Naive thymus-derived CD4-positive, alpha-beta T cell (primary cell): ENCODE data around the gene ADAMTS17. TPM values are rescaled to one million over a fixed set of nuclear protein-coding genes. Genes with fewer than 3 reads are reported as not detected.

ENCODE experiments used
- ATAC-seq: fragments of 150-1000 bp; cut with Tn5 transposase; 2 replicates; pipeline ENCODE4 v1.10.0; 2021; ENCODE audit warnings: mild to moderate bottlenecking, moderate library complexity
- CTCF ChIA-PET: fragments of 350-600 bp; sonication (Branson Sonifier 250); formaldehyde crosslinking; loops from one replicate; lab custom pipeline; 2021; ENCODE audit warnings: antibody characterized with exemption; lab: Charles Lee
- POLR2A ChIA-PET: fragments of 350-600 bp; sonication (Branson Sonifier 250); formaldehyde crosslinking; loops from one replicate; lab custom pipeline; 2021; ENCODE audit warnings: antibody characterized with exemption, inconsistent platforms; lab: Charles Lee
- DNase-seq, 9 donors: peaks; one replicate each; pipeline versions ENCODE4 v3.0.0 to v3.0.0-alpha.2; 2020 to 2022; ENCODE audit warnings: mixed read lengths in 1 of 9
- H3K27ac ChIP-seq: one replicate; pipeline ENCODE4 v1.7.0; 2013; ENCODE audit warnings: mild to moderate bottlenecking, low read depth, low read length, moderate library complexity
- H3K27me3 ChIP-seq, 2 donors: one replicate each; pipeline ENCODE4 v1.7.0; 2013; ENCODE audit warnings: low read length in 2 of 2, mild to moderate bottlenecking in 2 of 2, moderate library complexity in 2 of 2; ENCODE audit not compliant: control insufficient read depth in 2 of 2, insufficient read depth in 2 of 2
- H3K36me3 ChIP-seq, 3 experiments: 1 replicate in 2 of 3; 2 replicates in 1 of 3; pipeline ENCODE4 v1.7.0; 2013; ENCODE audit warnings: low read length in 3 of 3, mild to moderate bottlenecking in 3 of 3, moderate library complexity in 1 of 3; ENCODE audit not compliant: insufficient read depth in 3 of 3, control insufficient read depth in 2 of 3
- H3K4me1 ChIP-seq, 2 donors: one replicate each; pipeline ENCODE4 v1.7.0; 2013; ENCODE audit warnings: low read length in 2 of 2, mild to moderate bottlenecking in 2 of 2, moderate library complexity in 1 of 2; ENCODE audit not compliant: control insufficient read depth in 2 of 2, insufficient read depth in 2 of 2
- H3K4me3 ChIP-seq: 2 replicates; pipeline ENCODE4 v1.7.0; 2013; ENCODE audit warnings: mild to moderate bottlenecking, low read length
- H3K9me3 ChIP-seq, 3 experiments: 1 replicate in 2 of 3; 2 replicates in 1 of 3; pipeline ENCODE4 v1.7.0; 2013; ENCODE audit warnings: low read length in 3 of 3; ENCODE audit not compliant: control insufficient read depth in 2 of 3
- H3K27ac Mint-ChIP-seq, 9 donors: one replicate each; pipeline ENCODE4 v1.8.0; 2020 to 2022; ENCODE audit warnings: mixed read lengths in 9 of 9, mild to moderate bottlenecking in 8 of 9, moderate library complexity in 5 of 9, inconsistent platforms in 2 of 9
- H3K27me3 Mint-ChIP-seq, 5 donors: one replicate each; pipeline ENCODE4 v1.8.0; 2021 to 2022; ENCODE audit warnings: mixed read lengths in 5 of 5, mild to moderate bottlenecking in 1 of 5
- H3K36me3 Mint-ChIP-seq, 5 donors: one replicate each; pipeline ENCODE4 v1.8.0; 2020 to 2022; ENCODE audit warnings: mixed read lengths in 5 of 5, mild to moderate bottlenecking in 3 of 5, inconsistent platforms in 1 of 5
- H3K4me1 Mint-ChIP-seq, 7 donors: one replicate each; pipeline ENCODE4 v1.8.0; 2020 to 2022; ENCODE audit warnings: mixed read lengths in 7 of 7, mild to moderate bottlenecking in 3 of 7, inconsistent platforms in 1 of 7
- H3K4me3 Mint-ChIP-seq, 10 donors: one replicate each; pipeline ENCODE4 v1.8.0; 2020 to 2022; ENCODE audit warnings: mild to moderate bottlenecking in 10 of 10, mixed read lengths in 10 of 10, moderate library complexity in 6 of 10, inconsistent platforms in 2 of 10
- H3K9me3 Mint-ChIP-seq, 11 donors: one replicate each; pipeline ENCODE4 v1.8.0; 2020 to 2022; ENCODE audit warnings: mixed read lengths in 11 of 11, mild to moderate bottlenecking in 4 of 11, inconsistent platforms in 1 of 11, moderate library complexity in 1 of 11
- intact Hi-C, 2 donors: fragments of 100-400 bp; cut with micrococcal nuclease; formaldehyde crosslinking; loops; one replicate each; pipeline ENCODE4 v1.15.1; 2023
- polyA plus RNA-seq, 2 donors: library from polyadenylated mRNA; unstranded; fragments of 300-500 nt; fragmentation: Illumina TruSeq; gene quantifications; one replicate each; pipeline ENCODE4 v1.2.3, GENCODE V29; 2021
- total RNA-seq, 6 experiments: library from RNA in 5 of 6; stranded (reverse) in 5 of 6; gene quantifications; 1 replicate in 5 of 6; 2 replicates in 1 of 6; pipeline ENCODE4 v1.2.3 and lab custom pipeline; 2021 to 2026

The ADAMTS17 gene
- total and polyA plus RNA-seq, 7 experiments from 2014 or later = 1.5 to 13.5 (median 3.2) TPM

DNA sequence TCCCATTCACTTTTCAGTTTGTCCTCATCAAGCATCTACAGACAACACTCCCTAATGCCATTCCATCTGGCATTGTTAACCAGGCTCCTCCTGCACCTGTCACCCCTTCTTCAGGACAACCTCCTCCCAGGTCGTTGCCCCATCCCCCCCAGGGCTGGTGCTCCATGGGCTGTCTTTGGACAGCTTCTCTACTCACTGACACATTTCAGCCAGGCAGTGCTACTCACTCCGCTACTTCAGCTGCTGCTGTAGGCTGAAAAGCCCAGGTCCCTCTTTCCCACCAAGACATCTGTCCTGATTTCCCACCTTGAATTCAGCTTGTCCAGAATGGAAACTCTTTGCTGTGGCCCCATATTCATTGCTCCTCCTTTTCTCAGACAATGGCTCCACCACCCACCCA, 61.9 kb downstream of the ADAMTS17 start:
- no peak overlapping the region for H3K27ac ChIP-seq
- no peak for ATAC-seq
- Mint-ChIP-seq H3K27ac (peak overlapping the region in 1 of 9 donors; percentile 71), H3K36me3 (peaks cover 0 to 65% (median 5%) of the 10 kb centered on the region in 5 donors), H3K4me3 (no peak overlapping the region), H3K27me3 (no peaks in the 10 kb centered on the region), H3K9me3 (peaks cover 0 to 4% (median 2%) of the 10 kb centered on the region in 11 donors), H3K4me1 (peaks cover 0 to 7% (median 0%) of the 10 kb centered on the region in 7 donors)
- H3K9me3 ChIP-seq = no peaks in the 10 kb centered on the region
- H3K4me1 ChIP-seq = no peaks in the 10 kb centered on the region
- ChIA-PET POLR2A (no interaction called here), CTCF (no interaction called here)
- no peak overlapping the region for H3K4me3 ChIP-seq
- intact Hi-C loops = no loop called here
- no peaks in the 10 kb centered on the region for H3K27me3 ChIP-seq
- DNase-seq = no peak
- H3K36me3 ChIP-seq = no peaks in the 10 kb centered on the region

DNA sequence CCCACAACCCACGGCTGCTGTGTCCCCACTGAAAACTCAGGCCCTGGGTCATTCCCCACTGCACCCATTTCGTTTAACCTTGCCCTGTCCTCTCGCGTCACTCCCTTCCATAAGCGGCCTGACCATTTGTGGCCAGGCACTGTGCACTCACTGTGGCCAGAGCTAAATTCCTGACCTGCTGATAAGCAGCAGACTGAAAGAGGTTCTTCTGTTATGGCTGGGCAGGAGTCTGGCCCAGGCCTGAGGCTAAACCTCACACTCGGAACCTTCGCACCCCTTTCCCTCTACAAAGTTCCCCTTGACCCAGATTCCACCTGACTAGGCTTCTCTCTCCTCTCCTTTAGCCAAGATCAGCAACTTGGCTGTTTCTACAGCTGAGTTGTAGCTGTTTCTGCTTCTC, 62.3 kb downstream of the ADAMTS17 start:
- DNase-seq = no peak
- no peaks in the 10 kb centered on the region for H3K27me3 Mint-ChIP-seq
- Histone ChIP-seq H3K4me1 (no peaks in the 10 kb centered on the region), H3K4me3 (no peak overlapping the region), H3K36me3 (no peaks in the 10 kb centered on the region), H3K9me3 (no peaks in the 10 kb centered on the region), H3K27ac (no peak overlapping the region), H3K27me3 (no peaks in the 10 kb centered on the region)
- H3K4me1 Mint-ChIP-seq = peaks cover 0 to 7% (median 0%) of the 10 kb centered on the region in 7 donors
- ChIA-PET CTCF (no interaction called here), POLR2A (no interaction called here)
- peaks cover 0 to 67% (median 9%) of the 10 kb centered on the region in 5 donors for H3K36me3 Mint-ChIP-seq
- no peak overlapping the region for H3K27ac Mint-ChIP-seq
- H3K9me3 Mint-ChIP-seq = peaks cover 0 to 8% (median 4%) of the 10 kb centered on the region in 11 donors
- H3K4me3 Mint-ChIP-seq = no peak overlapping the region
- ATAC-seq = no peak
- intact Hi-C loops = no loop called here

GRCh38 chr15:100278596-100279380, 63.0 kb downstream of the ADAMTS17 start:
- intact Hi-C loops = no loop called here
- Histone ChIP-seq H3K4me1 (no peaks in the 10 kb centered on the region), H3K27me3 (no peaks in the 10 kb centered on the region), H3K9me3 (no peaks in the 10 kb centered on the region), H3K4me3 (no peak overlapping the region), H3K27ac (no peak overlapping the region), H3K36me3 (no peaks in the 10 kb centered on the region)
- Mint-ChIP-seq H3K27me3 (no peaks in the 10 kb centered on the region), H3K36me3 (peaks cover 0 to 73% (median 16%) of the 10 kb centered on the region in 5 donors), H3K9me3 (peaks cover 1 to 14% (median 7%) of the 10 kb centered on the region in 11 donors), H3K4me1 (peaks cover 0 to 7% (median 0%) of the 10 kb centered on the region in 7 donors), H3K4me3 (no peak overlapping the region), H3K27ac (no peak overlapping the region)
- ChIA-PET CTCF (no interaction called here), POLR2A (no interaction called here)
- ATAC-seq (no peak), DNase-seq (no peak)

GRCh38 chr15:100277087-100277855, 64.5 kb downstream of the ADAMTS17 start:
- Histone ChIP-seq H3K36me3 (no peaks in the 10 kb centered on the region), H3K27me3 (no peaks in the 10 kb centered on the region), H3K27ac (no peak overlapping the region), H3K4me1 (no peaks in the 10 kb centered on the region), H3K4me3 (no peak overlapping the region), H3K9me3 (peaks cover 0 to 8% (median 0%) of the 10 kb centered on the region in 3 experiments)
- ATAC-seq (no peak), DNase-seq (no peak)
- intact Hi-C loops = no loop called here
- peaks cover 0 to 7% (median 0%) of the 10 kb centered on the region in 7 donors for H3K4me1 Mint-ChIP-seq
- POLR2A ChIA-PET = no interaction called here
- peaks cover 9 to 29% (median 18%) of the 10 kb centered on the region in 11 donors for H3K9me3 Mint-ChIP-seq
- no peak overlapping the region for H3K27ac Mint-ChIP-seq
- no peaks in the 10 kb centered on the region for H3K27me3 Mint-ChIP-seq
- no peak overlapping the region for H3K4me3 Mint-ChIP-seq
- H3K36me3 Mint-ChIP-seq = peaks cover 0 to 79% (median 31%) of the 10 kb centered on the region in 5 donors
- CTCF ChIA-PET = interaction anchor here (0.6 kb wide), 1 partner anchor 71 kb away, joined by 3 read pairs; no protein-coding TSS in a partner anchor

GRCh38 chr15:100276506-100276905, 65.3 kb downstream of the ADAMTS17 start:
- Mint-ChIP-seq H3K4me1 (peaks cover 0 to 7% (median 0%) of the 10 kb centered on the region in 7 donors), H3K27ac (no peak overlapping the region), H3K4me3 (no peak overlapping the region), H3K36me3 (peaks cover 0 to 80% (median 39%) of the 10 kb centered on the region in 5 donors), H3K27me3 (no peaks in the 10 kb centered on the region), H3K9me3 (peaks cover 9 to 37% (median 22%) of the 10 kb centered on the region in 11 donors)
- intact Hi-C loops = no loop called here
- Histone ChIP-seq H3K36me3 (no peaks in the 10 kb centered on the region), H3K4me1 (no peaks in the 10 kb centered on the region), H3K4me3 (no peak overlapping the region), H3K9me3 (peaks cover 0 to 8% (median 0%) of the 10 kb centered on the region in 3 experiments), H3K27ac (no peak overlapping the region), H3K27me3 (no peaks in the 10 kb centered on the region)
- ChIA-PET POLR2A (no interaction called here), CTCF (no interaction called here)
- DNase-seq = no peak
- no peak for ATAC-seq

DNA sequence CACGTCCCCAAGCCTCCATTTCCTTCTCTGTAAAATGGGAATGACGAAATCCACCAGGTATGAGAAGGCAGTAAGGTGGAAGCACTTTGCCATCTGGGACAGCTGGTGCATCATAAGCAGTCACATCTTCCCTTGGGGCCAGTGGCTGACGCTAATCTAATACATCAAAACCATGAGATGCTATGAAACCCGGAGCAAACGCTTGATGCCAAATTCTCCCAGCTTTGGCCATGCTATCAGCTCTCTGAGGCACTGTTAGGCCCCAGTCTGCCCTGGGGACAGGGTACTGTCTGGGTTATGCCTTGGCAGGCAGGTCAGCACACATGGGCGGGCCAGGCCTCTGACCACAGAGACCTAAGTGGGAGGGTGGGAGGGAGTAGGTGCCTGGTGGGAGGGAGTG, 66.1 kb downstream of the ADAMTS17 start:
- H3K4me1 Mint-ChIP-seq = peaks cover 0 to 7% (median 0%) of the 10 kb centered on the region in 7 donors
- no peak for ATAC-seq
- H3K27ac ChIP-seq = no peak overlapping the region
- H3K27ac Mint-ChIP-seq = no peak overlapping the region
- peaks cover 0 to 8% (median 0%) of the 10 kb centered on the region in 3 experiments for H3K9me3 ChIP-seq
- H3K4me3 ChIP-seq = no peak overlapping the region
- H3K27me3 ChIP-seq = no peaks in the 10 kb centered on the region
- H3K36me3 Mint-ChIP-seq = peaks cover 0 to 75% (median 43%) of the 10 kb centered on the region in 5 donors
- POLR2A ChIA-PET = no interaction called here
- no peaks in the 10 kb centered on the region for H3K27me3 Mint-ChIP-seq
- intact Hi-C loops = no loop called here
- no peaks in the 10 kb centered on the region for H3K4me1 ChIP-seq
- H3K9me3 Mint-ChIP-seq = peaks cover 9 to 42% (median 24%) of the 10 kb centered on the region in 11 donors
- CTCF ChIA-PET = no interaction called here
- no peaks in the 10 kb centered on the region for H3K36me3 ChIP-seq
- no peak for DNase-seq
- no peak overlapping the region for H3K4me3 Mint-ChIP-seq
